Fibroblast of skin of left biceps (primary cell): ENCODE data around the gene GPC3.
"Not testable (repeated sequence)": the region's sequence is repeated elsewhere in the genome, so short reads cannot be mapped to it uniquely, and the experiment has no call there.

Experiments
- DNase-seq, 2 experiments: peaks; one replicate each; pipeline ENCODE4 v3.0.0-alpha.2; 2013; ENCODE audit warnings: low read depth in 2 of 2

The GPC3 gene

GRCh38 chrX:133985164-133985966, at the start of gene GPC3:
GPC3 (minus strand) TSS chrX:133985594.
- DNase-seq: no peak

GRCh38 chrX:134032441-134032840, 47.0 kb upstream of the GPC3 start:
- no peak for DNase-seq

- peak; percentile 9 to 19 for DNase-seq
Observed at GRCh38 chrX:134026565-134027311, 41.3 kb upstream of the GPC3 start.

- no peak for DNase-seq
Observed at GRCh38 chrX:134025986-134026545, 40.7 kb upstream of the GPC3 start.

GRCh38 chrX:134024686-134025377, 39.4 kb upstream of the GPC3 start:
- no peak for DNase-seq

GRCh38 chrX:134023851-134024281, 38.5 kb upstream of the GPC3 start:
- no peak for DNase-seq

GRCh38 chrX:134020910-134021309, 35.5 kb upstream of the GPC3 start:
- no peak for DNase-seq

GRCh38 chrX:134019567-134020206, 34.3 kb upstream of the GPC3 start:
- no peak for DNase-seq

- DNase-seq: not testable (repeated sequence)
Observed at GRCh38 chrX:134016309-134016708, 30.9 kb upstream of the GPC3 start.

- DNase-seq: not testable (repeated sequence)
Observed at GRCh38 chrX:134015510-134015909, 30.1 kb upstream of the GPC3 start.

GRCh38 chrX:134013524-134013923, 28.1 kb upstream of the GPC3 start:
- DNase-seq: no peak

- DNase-seq: peak in 1 of 2 experiments; percentile 18
Observed at GRCh38 chrX:134013092-134013497, 27.7 kb upstream of the GPC3 start.

- DNase-seq: no peak
Observed at GRCh38 chrX:134010690-134011089, 25.3 kb upstream of the GPC3 start.

GRCh38 chrX:134007716-134008115, 22.3 kb upstream of the GPC3 start:
- DNase-seq: no peak

GRCh38 chrX:134006484-134007161, 21.2 kb upstream of the GPC3 start:
- no peak for DNase-seq

- peak; percentile 47 to 56 for DNase-seq
Observed at GRCh38 chrX:134004084-134004483, 18.7 kb upstream of the GPC3 start.

GRCh38 chrX:134002921-134003615, 17.7 kb upstream of the GPC3 start:
- no peak for DNase-seq

GRCh38 chrX:134000260-134001245, 15.2 kb upstream of the GPC3 start:
- no peak for DNase-seq
